Right lobe of liver (tissue), 4 donors: ENCODE data around the gene CTTN.

ENCODE experiments used
- POLR2A ChIP-seq: fragments of 450-650 bp; IDR thresholded peaks from one replicate; pipeline ENCODE4 v1.6.1; 2017; ENCODE audit warnings: antibody characterized with exemption, mild to moderate bottlenecking
- TF ChIP-seq, protein P1 (sequence below), 4 donors: fragments of 200-600 bp in 3 of 4; fragments of 450-650 bp in 1 of 4; IDR thresholded peaks; one replicate each; pipeline versions ENCODE4 v1.5.1 to v1.8.0; 2016 to 2022; ENCODE audit warnings: antibody characterized with exemption in 4 of 4, mild to moderate bottlenecking in 2 of 4
- donor health status: DM: no; HTN: no; CAD: no.
- donor health status: DM: no; HTN: no; CAD: no.
- donor health status: DM: no; HTN: yes; CAD: no.

DNA sequence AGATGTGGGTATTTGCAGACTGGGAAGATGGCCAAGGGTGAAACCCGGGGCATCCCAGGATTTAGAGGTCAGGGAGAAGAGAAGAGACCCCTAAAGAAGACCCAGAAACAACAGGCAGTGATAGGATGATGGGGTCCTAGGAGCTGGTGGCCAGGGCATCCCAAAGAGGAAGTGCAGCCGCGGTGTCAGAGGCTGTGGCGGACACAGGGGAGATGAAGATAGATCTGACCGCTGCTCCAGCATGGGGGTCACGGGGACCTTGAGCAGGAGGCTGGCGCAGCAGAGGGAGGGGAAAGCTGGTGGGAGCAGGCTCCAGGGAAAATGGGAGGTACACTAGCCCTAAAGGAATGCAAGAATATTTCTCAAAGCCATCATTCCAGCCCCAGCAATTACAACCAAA is 47.3 kb downstream of the CTTN start:
- TF ChIP-seq, protein P1, sequence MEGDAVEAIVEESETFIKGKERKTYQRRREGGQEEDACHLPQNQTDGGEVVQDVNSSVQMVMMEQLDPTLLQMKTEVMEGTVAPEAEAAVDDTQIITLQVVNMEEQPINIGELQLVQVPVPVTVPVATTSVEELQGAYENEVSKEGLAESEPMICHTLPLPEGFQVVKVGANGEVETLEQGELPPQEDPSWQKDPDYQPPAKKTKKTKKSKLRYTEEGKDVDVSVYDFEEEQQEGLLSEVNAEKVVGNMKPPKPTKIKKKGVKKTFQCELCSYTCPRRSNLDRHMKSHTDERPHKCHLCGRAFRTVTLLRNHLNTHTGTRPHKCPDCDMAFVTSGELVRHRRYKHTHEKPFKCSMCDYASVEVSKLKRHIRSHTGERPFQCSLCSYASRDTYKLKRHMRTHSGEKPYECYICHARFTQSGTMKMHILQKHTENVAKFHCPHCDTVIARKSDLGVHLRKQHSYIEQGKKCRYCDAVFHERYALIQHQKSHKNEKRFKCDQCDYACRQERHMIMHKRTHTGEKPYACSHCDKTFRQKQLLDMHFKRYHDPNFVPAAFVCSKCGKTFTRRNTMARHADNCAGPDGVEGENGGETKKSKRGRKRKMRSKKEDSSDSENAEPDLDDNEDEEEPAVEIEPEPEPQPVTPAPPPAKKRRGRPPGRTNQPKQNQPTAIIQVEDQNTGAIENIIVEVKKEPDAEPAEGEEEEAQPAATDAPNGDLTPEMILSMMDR (IDR thresholded peaks at IDR 0.05), result no peak
- no peak for TF ChIP-seq POLR2A
